ENCODE measurements around the gene AKR1B1. TPM values are rescaled to one million over a fixed set of nuclear protein-coding genes. Genes with fewer than 3 reads are reported as not detected.

Gene AKR1B1
- total and polyA plus RNA-seq, 2 of the 13 experiments (the other 11 are each of a cell fraction or from before 2014, with no cell fraction given): 89.9 to 133 TPM

GRCh38 chr7:134406431-134406830 lies 52.5 kb downstream of the AKR1B1 start:
- no peak for ATAC-seq
- no peak for DNase-seq (ENCODE audit: low spot score)
- Histone ChIP-seq H3K27me3 (ENCODE audit: control insufficient read depth in 1 of 2, insufficient read depth in 2 of 2, low read length in 2 of 2) (peaks cover 0 to 19% of the 10 kb centered on the region in 2 experiments; a peak in 3 of 5 replicates), H3K79me2 (ENCODE audit: insufficient read depth, low read length) (no peaks in the 10 kb centered on the region), H3K9ac (ENCODE audit: insufficient read depth, low read depth, low read length) (no peak overlapping the region), H4K20me1 (ENCODE audit: insufficient read depth, low read length) (no peaks in the 10 kb centered on the region), H2AFZ (ENCODE audit: low read length) (no peak overlapping the region), H3K4me3 (replicated peaks in 1 of 3; ENCODE audit: insufficient read depth in 1 of 3, low read depth in 2 of 3, low read length in 3 of 3) (no peak overlapping the region), H3K9me3 (ENCODE audit: low read length) (no peaks in the 10 kb centered on the region), H3K4me1 (ENCODE audit: insufficient read depth, low read length) (no peaks in the 10 kb centered on the region), H3K27ac (ENCODE audit: extremely low read length, insufficient read depth, low read length) (no peak overlapping the region), H3K4me2 (ENCODE audit: low read depth, low read length) (no peak overlapping the region), H3K36me3 (replicated peaks in 1 of 2; ENCODE audit: control insufficient read depth in 1 of 2, insufficient read depth in 2 of 2, low read length in 2 of 2) (no peaks in the 10 kb centered on the region)
- in situ Hi-C loops (cut with HindIII; ENCODE audit: extremely low pct_ligation_motif_present, low pct_unique_long_range_greater_than_20kb) (no loop called here), intact Hi-C loops (cut with micrococcal nuclease; ENCODE audit: unreplicated experiment) (no loop called here)
- WGBS (ENCODE audit: low lambda C conversion rate): 0% methylated on average over 2 of the region's 2 CpGs
- ChIA-PET POLR2A (no interaction called here), CTCF (ENCODE audit: low intra/inter-chr PET ratio, low total read pairs) (no interaction called here)
- TF ChIP-seq ZNF333 (CRISPR knock-in tag; IDR thresholded peaks at IDR 0.05; ENCODE audit: borderline replicate concordance) (no peak), DR1 (CRISPR knock-in tag; IDR thresholded peaks at IDR 0.05) (no peak)
- no TSS peak for BruUV-seq (replicated peaks)
- FAIRE-seq: no peak

- H3K36me3 ChIP-seq (replicated peaks in 1 of 2; ENCODE audit: control insufficient read depth in 1 of 2, insufficient read depth in 2 of 2, low read length in 2 of 2): no peaks in the 10 kb centered on the region
- CTCF ChIA-PET (ENCODE audit: low intra/inter-chr PET ratio, low total read pairs): no interaction called here
- intact Hi-C loops (cut with micrococcal nuclease; ENCODE audit: unreplicated experiment): no loop called here
- ATAC-seq (no peak), DNase-seq (ENCODE audit: low spot score) (no peak), FAIRE-seq (no peak)
- H2AFZ ChIP-seq (ENCODE audit: low read length): no peak overlapping the region
- no peak overlapping the region for H3K4me3 ChIP-seq (replicated peaks in 1 of 3; ENCODE audit: insufficient read depth in 1 of 3, low read depth in 2 of 3, low read length in 3 of 3)
- 3% methylated on average over 3 of the region's 3 CpGs for WGBS (ENCODE audit: low lambda C conversion rate)
- no peaks in the 10 kb centered on the region for H3K4me1 ChIP-seq (ENCODE audit: insufficient read depth, low read length)
- in situ Hi-C loops (cut with HindIII; ENCODE audit: extremely low pct_ligation_motif_present, low pct_unique_long_range_greater_than_20kb): no loop called here
- no peak overlapping the region for H3K9ac ChIP-seq (ENCODE audit: insufficient read depth, low read depth, low read length)
- POLR2A ChIA-PET: no interaction called here
- peaks cover 0 to 19% of the 10 kb centered on the region in 2 experiments; a peak in 3 of 5 replicates for H3K27me3 ChIP-seq (ENCODE audit: control insufficient read depth in 1 of 2, insufficient read depth in 2 of 2, low read length in 2 of 2)
- no peak overlapping the region for H3K4me2 ChIP-seq (ENCODE audit: low read depth, low read length)
- no peak overlapping the region for H3K27ac ChIP-seq (ENCODE audit: extremely low read length, insufficient read depth, low read length)
- no peaks in the 10 kb centered on the region for H3K9me3 ChIP-seq (ENCODE audit: low read length)
- H3K79me2 ChIP-seq (ENCODE audit: insufficient read depth, low read length): no peaks in the 10 kb centered on the region
- TF ChIP-seq ZFP36 (IDR thresholded peaks at IDR 0.05; ENCODE audit: borderline replicate concordance, low read depth, low read length, partially characterized antibody) (no peak), NR2F1 (CRISPR knock-in tag; IDR thresholded peaks at IDR 0.05) (no peak), ZFP82 (CRISPR knock-in tag; IDR thresholded peaks at IDR 0.05; ENCODE audit: borderline replicate concordance) (no peak), ZNF343 (CRISPR knock-in tag; IDR thresholded peaks at IDR 0.05) (no peak), ISL2 (CRISPR knock-in tag; IDR thresholded peaks at IDR 0.05) (no peak), ZNF282 (IDR thresholded peaks at IDR 0.05; ENCODE audit: partially characterized antibody) (no peak), HMGA1 (CRISPR knock-in tag; conservative IDR thresholded peaks at IDR 0.05) (no peak), MIER3 (CRISPR knock-in tag; IDR thresholded peaks at IDR 0.05; ENCODE audit: borderline replicate concordance) (no peak), ZBTB7B (CRISPR knock-in tag; IDR thresholded peaks at IDR 0.05) (no peak), ZNF646 (CRISPR knock-in tag; IDR thresholded peaks at IDR 0.05) (no peak), POLR2G (IDR thresholded peaks at IDR 0.05; ENCODE audit: low read depth, low read length) (no peak), YEATS2 (CRISPR knock-in tag; IDR thresholded peaks at IDR 0.05; ENCODE audit: borderline replicate concordance) (no peak)
- H4K20me1 ChIP-seq (ENCODE audit: insufficient read depth, low read length): no peaks in the 10 kb centered on the region
- BruUV-seq (replicated peaks): no TSS peak
Measured at GRCh38 chr7:134405299-134405698, 53.6 kb downstream of the AKR1B1 start.

All from HepG2 (cell line).